Inflammatory macrophage treated with lipopolysaccharide for 1 hour (primary cell): ENCODE data around the gene PRDX1.
"Not testable (repeated sequence)": the region's sequence is repeated elsewhere in the genome, so short reads cannot be mapped to it uniquely, and the experiment has no call there.

ENCODE experiments used
- DNase-seq, 2 donors: peaks; one replicate each; pipeline ENCODE4 v3.0.0-alpha.2; 2020 to 2022

The PRDX1 gene

GRCh38 chr1:45535988-45536766 is 14.5 kb upstream of the PRDX1 start:
- no peak for DNase-seq

- DNase-seq, result peak; percentile 9 to 40
These were observed 10.2 kb upstream of the PRDX1 start for GRCh38 chr1:45531873-45532272.

- DNase-seq, result no peak
These were observed 9.0 kb upstream of the PRDX1 start for GRCh38 chr1:45530632-45531135.

DNA sequence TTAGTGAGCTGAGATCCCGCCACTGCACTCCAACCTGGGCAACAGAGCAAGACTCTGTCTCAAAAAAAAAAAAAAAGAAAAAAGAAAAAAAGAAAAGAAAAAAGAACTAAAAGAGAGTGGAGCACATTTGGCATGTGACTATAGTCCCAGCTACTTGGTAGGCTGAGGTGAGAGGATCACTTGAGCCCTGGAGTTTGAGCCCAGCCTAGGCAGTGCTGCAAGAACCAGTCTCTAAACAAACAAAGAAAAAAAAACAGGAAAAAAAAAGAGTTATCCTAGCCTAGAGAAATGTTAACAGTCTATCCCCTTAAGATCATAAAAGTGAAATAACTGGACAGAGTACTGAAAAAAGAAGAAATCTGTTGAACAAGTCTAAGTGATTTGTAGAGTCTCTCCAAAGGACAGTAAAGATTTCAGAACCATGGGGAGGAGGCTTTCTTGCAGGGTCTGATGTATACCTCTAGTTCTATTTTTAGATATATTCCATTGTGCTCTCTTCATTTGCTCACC is 4.5 kb upstream of the PRDX1 start:
- DNase-seq, result no peak

- DNase-seq, result not testable (repeated sequence)
These were observed 2.3 kb upstream of the PRDX1 start for GRCh38 chr1:45523975-45524374.

GRCh38 chr1:45523516-45523915 is 1.8 kb upstream of the PRDX1 start:
- not testable (repeated sequence) for DNase-seq

GRCh38 chr1:45522324-45523104 is 830 bp upstream of the PRDX1 start:
- no peak for DNase-seq

DNA sequence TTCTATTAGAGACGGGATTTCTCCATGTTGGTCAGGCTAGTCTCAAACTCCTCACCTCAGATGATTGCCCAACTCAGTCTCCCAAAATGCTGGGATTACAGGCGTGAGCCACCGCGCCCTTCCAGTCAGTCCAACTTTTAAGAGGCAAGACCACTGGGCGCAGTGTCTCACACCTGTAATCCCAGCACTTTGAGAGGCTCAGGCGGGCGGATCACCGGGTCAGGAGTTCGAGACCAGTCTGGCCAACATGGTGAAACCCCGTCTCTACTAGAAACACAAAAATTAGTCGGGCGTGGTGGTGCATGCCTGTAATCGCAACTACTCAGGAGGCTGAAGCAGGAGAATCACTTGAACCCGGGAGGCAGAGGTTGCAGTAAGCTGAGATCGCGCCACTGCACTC is 1.9 kb downstream of the PRDX1 start:
- DNase-seq, result not testable (repeated sequence)

- no peak for DNase-seq
These were observed 2.8 kb downstream of the PRDX1 start for GRCh38 chr1:45518910-45519309.

GRCh38 chr1:45518366-45518765 is 3.3 kb downstream of the PRDX1 start:
- DNase-seq, result not testable (repeated sequence)

DNA sequence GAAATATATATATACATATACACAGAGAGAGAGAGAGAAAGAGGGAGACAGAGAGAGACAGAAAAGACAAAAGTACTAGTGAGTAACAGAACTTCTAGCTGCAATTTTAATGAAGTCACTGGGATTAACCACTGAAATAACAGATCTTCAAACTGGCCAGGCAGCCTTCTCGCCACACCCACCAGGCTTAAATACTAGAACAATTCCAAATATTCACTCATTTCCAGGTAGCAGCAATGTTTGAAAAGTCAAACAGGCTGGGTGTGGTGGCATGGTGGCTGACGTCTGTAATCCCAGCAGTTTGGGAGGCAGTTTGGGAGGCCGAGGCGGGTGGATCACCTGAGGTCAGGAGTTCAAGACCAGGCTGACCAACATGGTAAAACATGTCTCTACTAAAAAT is 5.2 kb downstream of the PRDX1 start:
- DNase-seq, result no peak

DNA sequence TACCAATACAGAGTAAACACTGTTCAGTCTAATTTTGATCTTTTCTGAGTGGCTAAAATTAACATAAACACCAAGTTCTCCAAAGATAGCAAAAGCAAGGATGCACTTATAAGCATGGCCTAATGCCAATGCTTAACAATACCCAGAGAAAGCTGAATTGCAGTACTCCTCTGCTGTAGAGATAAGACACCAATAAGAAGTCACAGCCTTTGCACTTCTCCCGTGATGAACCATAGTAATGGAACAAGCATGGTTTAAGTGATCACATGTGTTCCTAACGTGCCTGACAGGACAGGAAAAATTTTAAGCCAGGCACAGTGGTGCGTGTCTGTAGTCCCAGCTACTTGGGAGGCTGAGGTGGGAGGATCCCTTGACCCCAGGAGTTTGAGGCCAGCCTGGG is 5.6 kb downstream of the PRDX1 start:
- DNase-seq, result no peak

DNA sequence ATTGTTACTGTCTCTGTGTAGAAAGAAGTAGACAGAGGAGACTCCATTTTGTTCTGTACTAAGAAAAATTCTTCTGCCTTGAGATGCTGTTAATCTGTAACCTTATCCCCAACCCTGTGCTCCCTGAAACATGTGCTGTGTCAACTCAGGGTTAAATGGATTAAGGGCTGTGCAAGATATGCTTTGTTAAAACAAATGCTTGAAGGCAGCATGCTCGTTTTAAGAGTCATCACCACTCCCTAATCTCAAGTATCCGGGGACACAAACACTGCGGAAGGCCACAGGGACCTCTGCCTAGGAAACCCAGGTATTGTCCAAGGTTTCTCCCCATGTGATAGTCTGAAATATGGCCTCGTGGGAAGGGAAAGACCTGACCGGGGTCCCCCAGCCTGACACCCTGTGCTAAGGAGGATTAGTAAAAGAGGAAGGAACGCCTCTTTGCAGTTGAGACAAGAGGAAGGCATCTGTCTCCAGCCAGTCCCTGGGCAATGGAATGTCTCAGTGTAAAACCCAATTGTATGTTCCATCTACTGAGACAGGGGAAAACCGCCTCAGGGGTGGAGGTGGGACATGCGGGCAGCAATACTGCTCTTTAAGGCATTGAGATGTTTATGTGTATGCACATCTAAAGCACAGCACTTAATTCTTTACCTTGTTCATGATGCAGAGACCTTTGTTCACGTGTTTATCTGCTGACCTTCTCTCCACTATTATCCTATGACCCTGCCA is 8.0 kb downstream of the PRDX1 start:
- not testable (repeated sequence) for DNase-seq

GRCh38 chr1:45512641-45513054 is 9.0 kb downstream of the PRDX1 start:
- DNase-seq, result peak; percentile 74 to 83

- DNase-seq, result no peak
These were observed 10.6 kb downstream of the PRDX1 start for GRCh38 chr1:45510972-45511527.

DNA sequence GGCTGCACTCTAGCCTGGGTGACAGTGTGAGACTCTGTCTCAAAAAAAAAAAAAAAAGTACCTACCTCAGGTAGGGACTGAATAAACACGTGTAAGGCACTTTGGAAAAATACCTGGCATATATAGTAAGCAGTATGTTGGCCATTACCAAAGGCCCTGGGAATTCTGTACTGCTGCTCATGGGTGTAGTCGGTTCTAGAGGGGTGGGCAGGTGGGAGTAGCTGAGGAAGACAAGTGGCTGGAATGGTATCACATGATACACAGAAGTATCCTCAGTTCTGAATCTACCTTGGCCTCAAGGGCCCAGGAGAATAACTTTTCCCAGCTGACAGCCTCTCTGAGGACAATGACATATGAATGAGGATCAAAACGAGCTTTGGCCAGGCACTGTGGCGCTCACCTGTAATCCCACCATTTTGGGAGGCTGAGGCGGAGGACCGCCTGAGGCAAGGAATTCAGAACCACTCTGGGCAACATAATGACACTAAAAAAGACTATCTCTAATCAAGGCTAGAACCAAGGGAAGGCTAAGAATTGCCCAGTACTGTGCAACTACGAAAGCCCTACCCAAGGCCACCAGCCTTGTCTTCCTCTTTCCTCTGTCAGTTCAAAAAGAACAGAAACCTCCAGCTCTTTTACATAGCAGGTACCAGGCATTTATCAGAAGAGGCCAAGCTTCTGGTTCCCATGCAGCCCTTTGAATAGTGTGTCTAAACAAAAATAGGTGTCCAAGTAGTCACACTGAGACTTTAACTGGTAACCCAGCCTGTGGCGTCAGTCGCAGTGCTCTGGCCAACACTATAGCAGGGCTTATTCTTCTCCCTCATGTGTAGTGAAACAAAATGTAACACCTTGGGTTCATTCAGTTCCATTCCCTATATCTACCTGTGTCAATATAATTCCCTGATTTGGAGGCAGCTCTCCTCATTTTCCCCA is 11.4 kb downstream of the PRDX1 start:
- DNase-seq, result no peak

- DNase-seq, result no peak
These were observed 13.2 kb downstream of the PRDX1 start for GRCh38 chr1:45508295-45509151.

DNA sequence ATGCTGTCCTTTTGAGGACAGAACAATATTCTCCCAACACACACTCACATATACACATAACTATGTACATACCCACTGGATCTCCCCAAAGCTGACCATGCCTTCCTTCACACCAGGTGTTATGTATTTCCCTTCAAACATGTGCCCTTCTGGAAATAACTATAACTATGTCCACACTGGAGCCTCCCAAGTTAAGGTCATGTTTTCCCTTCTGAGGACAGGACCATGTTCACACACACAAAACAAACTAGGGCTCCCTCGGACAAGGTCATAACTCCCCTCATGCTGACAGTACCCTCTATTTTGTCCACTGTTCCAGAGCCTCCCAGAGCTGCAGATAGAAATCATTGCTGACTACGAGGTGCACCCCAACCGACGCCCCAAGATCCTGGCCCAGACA is 13.8 kb downstream of the PRDX1 start:
- DNase-seq, result no peak

DNA sequence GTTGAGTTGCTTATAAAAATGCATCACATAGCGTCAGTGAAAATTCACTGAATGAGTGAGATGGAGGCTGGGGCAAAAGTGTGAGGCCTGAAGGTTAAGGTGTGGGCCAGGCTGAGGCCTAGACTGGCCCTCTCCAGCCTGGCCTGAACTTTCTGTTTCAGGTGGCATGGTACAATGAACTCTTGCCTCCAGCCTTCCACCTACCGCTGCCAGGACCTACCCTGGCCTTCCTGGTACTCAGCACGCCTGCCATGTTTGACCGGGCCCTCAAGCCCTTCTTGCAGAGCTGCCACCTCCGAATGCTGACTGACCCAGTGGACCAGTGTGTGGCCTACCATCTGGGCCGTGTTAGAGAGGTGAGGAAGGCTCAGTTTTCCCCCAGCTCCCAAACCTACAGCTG is 14.5 kb downstream of the PRDX1 start:
- DNase-seq, result no peak
